ENCODE data around the gene NXPE2.

Gene NXPE2

GRCh38 chr11:114738954-114739353 lies 60.6 kb downstream of the NXPE2 start:
- in situ Hi-C loops (cut with HindIII; ENCODE audit: low sequenced_read_pairs), result no loop called here

DNA sequence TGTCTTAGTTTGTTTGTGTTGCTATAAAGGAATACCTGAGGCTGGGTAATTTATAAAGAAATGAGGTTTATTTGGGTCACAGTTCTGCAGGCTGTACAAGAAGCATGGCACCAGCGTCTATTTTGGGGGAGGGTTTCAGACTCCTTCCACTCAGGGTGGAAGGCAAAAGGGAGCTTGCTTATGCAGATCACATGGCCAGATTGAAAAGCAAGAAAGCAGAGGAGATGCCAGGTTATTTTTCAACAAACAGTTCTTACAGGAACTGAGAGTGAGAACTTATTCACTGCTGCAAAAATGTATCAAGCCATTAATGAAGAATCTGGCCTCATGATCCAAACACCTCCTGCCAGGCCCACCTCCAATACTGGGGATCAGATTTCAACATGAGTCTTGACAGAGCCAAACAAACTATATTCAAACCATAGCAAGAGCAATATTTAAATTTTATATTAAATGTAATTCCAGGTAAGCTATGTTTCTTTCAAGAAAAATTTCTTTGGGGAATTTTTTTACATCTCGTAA lies 66.9 kb downstream of the NXPE2 start:
- in situ Hi-C loops (cut with HindIII; ENCODE audit: low sequenced_read_pairs), result no loop called here

DNA sequence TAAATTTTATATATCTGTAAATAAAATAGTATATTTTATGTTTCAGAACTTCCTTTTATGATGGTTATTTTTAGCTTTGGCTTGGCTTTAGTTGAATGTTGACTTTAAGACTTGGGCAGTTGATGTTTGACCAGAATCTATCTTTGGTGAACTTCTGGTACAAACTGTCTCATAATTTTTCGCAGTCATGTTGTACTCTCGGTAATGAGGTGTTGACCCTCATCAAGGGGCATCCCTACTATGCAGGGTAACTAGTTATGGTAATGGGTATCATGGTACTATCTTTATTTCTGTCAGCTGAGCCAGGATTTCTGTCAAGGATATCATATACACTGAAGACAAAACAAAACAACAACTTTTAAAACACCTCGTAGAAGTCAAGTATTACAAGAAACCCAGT lies 67.7 kb downstream of the NXPE2 start:
- in situ Hi-C loops (cut with HindIII; ENCODE audit: low sequenced_read_pairs), result no loop called here

Data from endothelial cell of hepatic sinusoid (primary cell).